Erythroblast (primary cell): ENCODE data around the gene CABLES1.

Experiments used
- GATA1 ChIP-seq: IDR thresholded peaks from 2 replicates; pipeline ENCODE4 v1.6.1; 2011; ENCODE audit warnings: low read depth, mild to moderate bottlenecking, control low read depth, low read length, moderate library complexity
- POLR2A ChIP-seq: IDR thresholded peaks from 2 replicates; pipeline ENCODE4 v1.6.1; 2011; ENCODE audit warnings: mild to moderate bottlenecking, low read length

DNA sequence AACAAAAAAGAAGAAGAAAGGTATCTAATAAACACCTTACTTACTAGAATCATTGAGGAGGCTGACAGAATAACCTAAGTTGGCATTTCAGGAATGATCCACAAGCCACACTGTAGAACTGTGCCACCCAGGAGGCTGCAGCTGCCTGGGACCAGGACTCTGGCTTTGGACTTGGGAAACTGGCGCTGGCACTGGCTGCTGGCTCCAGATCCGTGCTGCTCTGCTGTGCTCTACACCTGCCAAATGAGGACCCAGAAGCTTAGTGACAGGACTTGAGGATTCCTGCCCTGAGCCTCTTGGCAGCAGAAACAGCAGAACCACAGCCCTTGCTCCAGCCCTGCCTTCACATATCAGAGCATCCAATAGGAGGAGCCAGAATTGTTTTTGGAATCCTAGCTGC lies 113.5 kb downstream of the CABLES1 start:
- TF ChIP-seq POLR2A = no peak
- TF ChIP-seq GATA1 = no peak
